GM18499 (cell line): ENCODE measurements around the gene POLR2H.

Source experiments
- ATAC-seq: cut with Tn5 transposase; IDR thresholded peaks from one replicate; pipeline ENCODE4 v1.9.1; 2021; ENCODE audit warnings: moderate number of reproducible peaks; ENCODE audit not compliant: insufficient read depth, unreplicated experiment

Gene POLR2H

GRCh38 chr3:184368116-184368515, 6.6 kb downstream of the POLR2H start:
- ATAC-seq, result no peak

DNA sequence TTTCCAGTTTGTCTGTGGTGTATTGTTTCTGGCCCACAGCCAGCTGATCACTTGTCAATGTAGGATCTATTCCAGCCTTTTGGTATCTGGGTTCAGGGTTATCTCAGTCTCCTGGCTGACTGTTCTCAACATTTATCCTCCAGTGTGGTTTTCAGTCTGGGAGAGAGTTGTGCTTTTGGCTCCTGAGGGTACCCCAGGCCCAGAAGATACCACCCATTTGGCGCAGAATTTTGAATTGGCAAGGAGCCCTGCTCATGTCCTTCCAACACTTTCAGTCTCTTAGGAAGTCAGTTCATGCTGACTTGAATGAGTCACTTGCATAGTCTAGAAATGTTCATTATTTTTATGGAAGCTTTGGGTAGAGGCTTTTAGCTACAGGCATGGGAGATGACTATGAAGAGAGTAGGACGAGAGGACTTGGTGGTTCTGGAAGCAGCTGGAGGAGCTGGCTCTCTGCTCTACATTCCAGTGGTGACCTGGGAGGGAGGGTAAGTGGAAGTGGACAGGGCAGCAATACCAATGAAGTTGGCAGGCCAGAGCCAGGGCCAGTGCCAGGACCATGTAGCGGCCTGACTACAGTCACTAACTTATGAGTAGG, 7.2 kb downstream of the POLR2H start:
- no peak for ATAC-seq

DNA sequence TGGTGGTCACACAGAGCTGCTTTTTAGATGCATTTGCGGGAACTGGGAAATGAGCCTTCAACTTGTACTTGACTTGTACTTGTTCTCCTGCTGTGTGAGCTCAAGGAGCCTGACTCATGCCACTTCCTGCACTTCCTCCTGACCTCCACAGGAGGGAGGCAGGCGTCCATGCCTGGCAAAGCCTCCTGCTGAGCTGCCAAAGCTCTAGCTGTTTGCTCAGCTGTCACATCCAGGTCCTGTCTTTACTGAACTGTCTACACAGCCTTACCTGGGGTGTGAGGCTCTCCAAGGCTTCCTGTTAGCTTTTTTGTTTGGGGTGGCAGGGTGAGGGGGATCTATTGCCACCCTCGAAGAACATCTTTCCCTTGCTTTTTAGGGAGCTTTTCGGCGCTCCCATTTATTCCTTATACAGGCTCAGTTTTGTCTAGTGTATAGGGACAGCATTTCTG, 10.1 kb downstream of the POLR2H start:
- no peak for ATAC-seq

- no peak for ATAC-seq
Observed at GRCh38 chr3:184372296-184372821, 10.8 kb downstream of the POLR2H start.

- no peak for ATAC-seq
Observed at GRCh38 chr3:184372911-184373310, 11.4 kb downstream of the POLR2H start.

GRCh38 chr3:184373422-184373821, 11.9 kb downstream of the POLR2H start:
- ATAC-seq, result no peak

- ATAC-seq, result no peak
Observed at GRCh38 chr3:184375747-184376461, 14.4 kb downstream of the POLR2H start.

DNA sequence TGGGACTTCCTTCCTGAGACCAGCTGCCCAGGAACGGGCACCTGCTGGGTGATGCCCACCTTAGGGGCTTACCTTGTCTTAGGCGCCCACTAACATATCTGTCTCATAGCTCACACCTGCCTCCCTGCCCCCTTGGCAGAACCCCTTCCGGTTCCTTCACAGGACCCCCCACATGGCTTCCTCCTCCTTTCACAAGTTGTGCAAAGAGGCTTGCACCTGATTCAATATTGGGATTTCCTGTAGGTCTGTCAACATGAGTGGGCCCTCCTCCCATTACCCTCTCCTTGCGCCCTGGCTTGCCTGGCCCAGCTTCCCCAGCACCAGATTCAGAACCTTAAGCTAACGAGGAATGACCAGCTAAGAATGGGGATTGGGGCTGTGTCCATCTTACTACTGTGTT, 15.9 kb downstream of the POLR2H start:
- no peak for ATAC-seq

DNA sequence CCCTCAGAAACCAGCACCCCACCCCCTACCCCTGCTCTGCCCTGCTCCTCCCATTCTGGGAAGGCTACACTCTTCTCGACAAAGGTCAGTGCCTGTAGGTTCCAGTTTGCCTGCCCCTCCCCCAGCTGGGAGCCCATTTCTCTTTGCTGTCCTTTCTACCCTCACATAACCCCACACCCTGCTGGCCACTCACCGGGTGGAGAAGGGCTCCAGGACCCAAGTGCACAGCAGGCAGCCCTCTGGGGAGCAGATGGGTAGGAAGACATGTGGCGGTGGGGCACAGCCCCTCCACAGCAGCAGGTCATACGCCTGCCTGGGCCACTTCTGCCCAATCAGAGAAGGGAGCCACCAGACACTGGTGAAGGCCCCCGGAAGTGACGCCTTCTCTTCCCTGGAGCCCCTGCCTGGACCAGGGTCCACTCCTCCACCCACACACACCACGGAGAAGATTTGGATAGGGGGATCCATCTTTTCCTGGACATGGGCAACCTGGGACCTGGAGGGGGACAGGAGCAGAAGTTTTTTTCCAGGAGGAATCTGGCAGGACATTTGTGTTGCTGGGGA, 16.5 kb downstream of the POLR2H start, which contains the start of gene THPO:
Gene THPO, minus strand, starts transcription at position 326 of the 564 bp plus-strand sequence. CDS start 1,948 bp downstream, outside the sequence.
- no peak for ATAC-seq

- no peak for ATAC-seq
Observed at GRCh38 chr3:184378651-184379357, 17.3 kb downstream of the POLR2H start.

GRCh38 chr3:184379358-184380184, 18.1 kb downstream of the POLR2H start, which contains the start of gene CHRD:
CHRD (plus strand) TSS chr3:184380054; CDS start chr3:184380319, 265 bp downstream.
- ATAC-seq, result no peak

DNA sequence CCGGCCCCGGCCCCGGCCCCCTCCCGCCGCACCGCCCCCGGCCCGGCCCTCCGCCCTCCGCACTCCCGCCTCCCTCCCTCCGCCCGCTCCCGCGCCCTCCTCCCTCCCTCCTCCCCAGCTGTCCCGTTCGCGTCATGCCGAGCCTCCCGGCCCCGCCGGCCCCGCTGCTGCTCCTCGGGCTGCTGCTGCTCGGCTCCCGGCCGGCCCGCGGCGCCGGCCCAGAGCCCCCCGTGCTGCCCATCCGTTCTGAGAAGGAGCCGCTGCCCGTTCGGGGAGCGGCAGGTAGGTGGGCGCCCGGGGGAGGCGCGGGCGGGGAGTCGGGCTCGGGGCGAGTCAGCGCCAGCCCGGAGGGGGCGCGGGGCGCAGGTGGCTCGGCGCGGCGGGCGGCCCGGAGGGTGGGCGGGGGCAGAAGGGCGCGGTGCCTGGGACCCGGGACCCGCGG, 18.7 kb downstream of the POLR2H start:
- no peak for ATAC-seq

- ATAC-seq, result no peak
Observed at GRCh38 chr3:184380627-184381260, 19.2 kb downstream of the POLR2H start.

DNA sequence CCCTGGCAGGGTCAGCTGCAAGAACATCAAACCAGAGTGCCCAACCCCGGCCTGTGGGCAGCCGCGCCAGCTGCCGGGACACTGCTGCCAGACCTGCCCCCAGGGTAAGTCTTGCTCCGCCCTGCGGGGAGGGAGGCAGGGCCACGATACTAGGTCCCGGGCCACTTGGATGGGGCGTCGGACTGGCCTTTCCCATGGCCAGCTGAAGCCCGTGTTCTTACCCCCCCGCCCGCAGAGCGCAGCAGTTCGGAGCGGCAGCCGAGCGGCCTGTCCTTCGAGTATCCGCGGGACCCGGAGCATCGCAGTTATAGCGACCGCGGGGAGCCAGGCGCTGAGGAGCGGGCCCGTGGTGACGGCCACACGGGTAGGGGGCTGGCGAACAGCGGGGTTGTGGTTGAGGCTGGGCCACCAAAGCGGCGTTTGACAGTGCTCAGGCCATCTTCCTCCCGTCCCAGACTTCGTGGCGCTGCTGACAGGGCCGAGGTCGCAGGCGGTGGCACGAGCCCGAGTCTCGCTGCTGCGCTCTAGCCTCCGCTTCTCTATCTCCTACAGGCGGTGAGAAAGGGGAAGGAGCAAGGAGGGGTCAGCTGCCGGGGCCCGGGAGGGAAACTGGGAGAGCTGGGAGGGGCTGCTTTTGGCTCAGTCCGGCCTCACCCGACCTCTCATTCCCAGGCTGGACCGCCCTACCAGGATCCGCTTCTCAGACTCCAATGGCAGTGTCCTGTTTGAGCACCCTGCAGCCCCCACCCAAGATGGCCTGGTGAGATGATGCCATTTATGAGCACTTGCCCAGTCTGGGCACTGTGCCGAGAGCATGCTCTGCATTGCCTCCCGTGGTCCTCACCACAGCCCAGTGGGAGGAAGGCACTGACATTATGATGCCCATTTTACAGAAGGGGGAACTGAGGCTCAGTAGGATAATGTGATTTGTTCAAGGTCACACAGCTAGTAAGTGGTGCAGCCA, 20.0 kb downstream of the POLR2H start:
- no peak for ATAC-seq

DNA sequence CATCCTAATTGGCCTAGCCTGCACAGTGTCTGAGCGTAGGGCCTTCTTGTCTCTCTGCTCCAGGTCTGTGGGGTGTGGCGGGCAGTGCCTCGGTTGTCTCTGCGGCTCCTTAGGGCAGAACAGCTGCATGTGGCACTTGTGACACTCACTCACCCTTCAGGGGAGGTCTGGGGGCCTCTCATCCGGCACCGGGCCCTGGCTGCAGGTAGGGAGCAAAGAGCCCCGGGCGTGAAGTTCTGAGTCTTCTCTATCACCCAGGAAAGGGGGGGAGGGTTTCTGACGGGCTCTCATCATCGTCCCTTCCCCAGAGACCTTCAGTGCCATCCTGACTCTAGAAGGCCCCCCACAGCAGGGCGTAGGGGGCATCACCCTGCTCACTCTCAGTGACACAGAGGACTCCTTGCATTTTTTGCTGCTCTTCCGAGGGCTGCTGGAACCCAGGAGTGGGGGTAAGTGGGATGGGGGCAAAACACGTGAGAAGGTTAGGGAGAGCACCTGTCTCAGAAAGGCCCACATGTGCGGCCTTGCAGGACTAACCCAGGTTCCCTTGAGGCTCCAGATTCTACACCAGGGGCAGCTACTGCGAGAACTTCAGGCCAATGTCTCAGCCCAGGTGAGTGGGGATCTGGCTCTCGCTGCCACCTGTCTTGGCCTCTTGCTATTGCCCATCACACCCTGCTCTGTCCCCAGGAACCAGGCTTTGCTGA, 21.0 kb downstream of the POLR2H start:
- no peak for ATAC-seq

- no peak for ATAC-seq
Observed at GRCh38 chr3:184383033-184383740, 21.7 kb downstream of the POLR2H start.

GRCh38 chr3:184384342-184384741, 22.8 kb downstream of the POLR2H start:
- no peak for ATAC-seq
